ENCODE results near the gene OTUB1.
"Not testable (repeated sequence)": the region's sequence is repeated elsewhere in the genome, so short reads cannot be mapped to it uniquely, and the experiment has no call there.

Gene OTUB1

DNA sequence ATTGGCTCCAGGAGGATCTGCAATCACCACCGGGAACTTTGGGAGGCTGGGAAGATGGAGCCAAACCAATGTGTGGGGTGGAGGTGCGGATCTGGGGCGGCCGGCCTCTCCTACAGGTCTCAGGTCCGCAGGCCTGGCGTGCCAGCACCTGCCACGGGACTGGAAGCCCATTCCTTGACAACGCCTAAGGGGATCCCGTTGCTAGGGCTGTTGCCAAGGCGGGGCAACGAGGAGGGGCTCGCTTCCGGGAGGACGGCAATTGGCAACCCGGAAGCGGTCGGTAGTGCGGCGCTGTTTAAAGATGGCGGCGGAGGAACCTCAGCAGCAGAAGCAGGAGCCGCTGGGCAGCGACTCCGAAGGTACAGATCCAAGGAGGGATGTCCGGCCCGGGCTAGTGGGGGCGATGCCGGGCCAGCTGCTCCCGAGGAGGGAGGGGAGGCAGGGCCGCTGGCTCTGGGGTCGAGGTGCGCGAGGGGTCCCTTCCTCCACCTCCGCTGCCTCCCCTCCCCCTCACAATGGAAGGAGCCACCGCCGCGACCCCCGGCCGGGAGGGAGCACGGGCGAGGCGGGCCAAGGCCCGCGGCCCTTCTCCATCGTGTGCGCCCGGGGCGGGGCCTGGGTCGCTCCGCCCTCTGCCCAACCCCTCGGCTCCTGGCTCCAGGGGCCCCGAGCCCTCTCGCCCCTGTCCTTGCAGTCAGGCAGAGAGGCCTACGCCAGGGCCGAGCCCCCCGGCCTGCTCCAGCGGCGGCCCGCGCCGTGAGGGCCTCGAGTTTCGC is at the start of gene OTUB1:
Gene OTUB1 (plus strand): TSS at position 283 of the 776 bp plus-strand sequence. CDS start 19 bp downstream, at position 302.
- peak; percentile 63 for DNase-seq

DNA sequence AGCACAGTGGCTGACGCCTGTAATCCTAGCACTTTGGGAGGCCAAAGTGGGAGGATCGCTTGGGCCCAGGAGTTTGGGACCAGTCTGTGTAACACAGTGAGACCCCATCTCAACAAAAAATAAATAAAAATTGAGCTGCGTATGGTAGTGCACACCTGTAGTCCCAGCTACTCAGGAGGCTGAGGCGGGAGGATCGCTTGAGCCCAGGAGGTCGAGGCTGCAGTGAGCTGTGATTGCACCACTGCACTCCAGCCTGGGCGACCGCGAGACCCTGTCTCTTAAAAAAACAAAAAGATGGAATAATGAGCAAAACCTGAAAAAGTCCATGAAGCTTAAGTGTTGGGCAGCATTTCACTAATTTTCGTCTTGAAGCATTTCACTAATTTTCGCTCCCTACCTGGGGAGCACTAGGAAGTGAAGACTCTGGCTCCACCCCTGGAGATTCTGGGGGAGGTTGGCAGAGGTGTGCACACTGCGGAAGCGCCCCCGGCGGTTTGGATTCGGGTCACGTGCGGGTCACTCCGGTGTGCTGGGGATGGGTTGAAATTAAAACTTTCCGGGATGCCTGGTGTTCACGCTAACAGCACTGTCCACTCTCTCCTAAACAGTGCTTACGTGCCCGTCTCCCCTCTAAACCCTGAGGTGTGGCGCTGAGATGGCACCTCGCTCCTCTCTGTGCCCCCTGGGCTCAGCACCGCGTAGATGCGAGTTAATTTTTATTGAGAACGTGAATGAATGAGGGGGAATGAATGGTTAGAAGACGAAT is 48.3 kb upstream of the OTUB1 start:
- DNase-seq, result no peak

DNA sequence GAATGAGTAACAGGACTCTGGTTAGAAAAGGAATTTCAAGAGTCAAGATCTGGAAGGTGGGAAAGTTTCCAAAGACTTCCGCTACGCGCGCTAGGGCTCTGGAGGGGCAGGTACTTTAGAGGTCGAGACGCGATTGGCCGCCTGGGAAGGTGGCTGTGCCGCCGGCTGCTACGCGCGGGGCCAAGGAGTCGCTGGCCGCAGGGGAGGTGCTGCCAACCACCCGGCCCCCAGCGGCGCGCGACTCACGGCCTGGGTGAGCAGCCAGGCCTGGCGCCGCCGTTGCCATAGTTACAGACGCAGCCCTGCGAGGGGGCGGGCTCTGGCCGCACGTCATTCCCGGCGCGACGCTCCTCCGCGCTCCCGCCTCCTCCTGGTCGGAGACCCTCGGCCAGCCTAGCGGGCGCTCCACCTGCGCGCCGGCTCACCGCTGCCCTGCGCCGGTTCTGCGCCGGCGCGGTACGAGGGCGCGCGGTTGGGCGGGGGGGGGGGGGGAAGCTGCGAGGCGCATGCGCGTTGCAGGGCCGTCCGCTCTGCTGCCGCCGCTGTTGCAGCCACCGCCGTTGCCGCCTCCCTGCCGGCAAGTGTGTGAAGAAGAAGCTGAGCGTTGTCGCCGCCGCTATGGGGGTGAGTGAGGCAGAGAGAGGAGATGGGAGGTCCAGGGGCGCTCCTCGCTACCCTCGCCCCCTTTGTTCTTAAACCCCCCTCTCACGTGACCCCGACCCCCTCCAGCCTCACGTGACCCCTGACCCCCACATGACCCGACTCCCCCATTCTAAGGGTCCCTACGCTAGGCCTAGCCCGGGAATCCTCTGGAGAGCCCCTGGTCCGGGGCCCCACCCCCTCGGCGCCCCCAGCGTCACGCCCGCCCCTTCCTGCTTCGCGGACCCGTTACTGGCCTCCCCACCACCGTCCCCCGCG is 47.5 kb upstream of the OTUB1 start, which contains the start of gene NAA40:
Gene NAA40 (plus strand): TSS at position 524 of the 918 bp plus-strand sequence. CDS start 95 bp downstream, at position 619.
- peak; percentile 81 for DNase-seq

- no peak for DNase-seq
Measured at GRCh38 chr11:63939397-63939891, 46.8 kb upstream of the OTUB1 start.

- DNase-seq, result no peak
Measured at GRCh38 chr11:63940786-63941185, 45.5 kb upstream of the OTUB1 start.

DNA sequence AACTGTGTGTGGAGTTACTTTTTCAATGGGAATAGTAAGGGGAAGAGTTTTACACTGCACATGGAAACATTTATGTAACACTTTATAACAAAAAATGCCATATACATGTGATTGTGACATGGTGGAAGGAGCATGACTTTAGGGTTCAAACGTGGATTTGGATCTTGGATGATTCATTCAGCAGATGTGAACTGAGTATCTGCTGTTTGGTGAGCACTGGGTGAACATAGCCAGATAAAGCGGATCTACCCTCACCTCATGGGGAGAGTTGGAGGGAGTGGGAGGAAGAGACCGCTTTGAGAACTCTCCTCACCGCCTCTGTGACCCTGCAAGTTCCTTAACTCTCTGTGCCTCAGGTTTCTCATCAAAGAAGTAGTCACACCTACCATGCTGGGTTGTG is 44.3 kb upstream of the OTUB1 start:
- no peak for DNase-seq

- no peak for DNase-seq
Measured at GRCh38 chr11:63942803-63943202, 43.4 kb upstream of the OTUB1 start.

DNA sequence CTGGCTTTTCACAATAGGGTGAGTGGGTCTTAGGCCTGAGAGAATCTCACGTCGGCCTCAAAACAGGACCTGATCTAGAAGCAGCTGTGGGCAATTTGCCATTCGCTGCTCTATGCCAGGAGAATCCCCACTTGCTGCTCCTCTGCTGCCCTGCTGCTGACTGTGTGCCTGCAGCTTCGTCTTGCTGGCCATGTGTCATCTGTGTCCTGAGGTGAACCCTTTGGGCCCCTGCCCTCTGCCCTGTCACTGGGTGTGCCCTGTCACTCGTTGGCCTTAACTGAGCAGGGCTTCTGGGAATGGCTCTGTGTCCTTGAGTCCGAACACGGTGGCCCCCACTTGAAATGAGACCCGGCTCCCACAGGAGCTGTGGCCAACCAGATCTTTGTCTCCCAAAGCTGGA is 41.3 kb upstream of the OTUB1 start:
- DNase-seq, result no peak

DNA sequence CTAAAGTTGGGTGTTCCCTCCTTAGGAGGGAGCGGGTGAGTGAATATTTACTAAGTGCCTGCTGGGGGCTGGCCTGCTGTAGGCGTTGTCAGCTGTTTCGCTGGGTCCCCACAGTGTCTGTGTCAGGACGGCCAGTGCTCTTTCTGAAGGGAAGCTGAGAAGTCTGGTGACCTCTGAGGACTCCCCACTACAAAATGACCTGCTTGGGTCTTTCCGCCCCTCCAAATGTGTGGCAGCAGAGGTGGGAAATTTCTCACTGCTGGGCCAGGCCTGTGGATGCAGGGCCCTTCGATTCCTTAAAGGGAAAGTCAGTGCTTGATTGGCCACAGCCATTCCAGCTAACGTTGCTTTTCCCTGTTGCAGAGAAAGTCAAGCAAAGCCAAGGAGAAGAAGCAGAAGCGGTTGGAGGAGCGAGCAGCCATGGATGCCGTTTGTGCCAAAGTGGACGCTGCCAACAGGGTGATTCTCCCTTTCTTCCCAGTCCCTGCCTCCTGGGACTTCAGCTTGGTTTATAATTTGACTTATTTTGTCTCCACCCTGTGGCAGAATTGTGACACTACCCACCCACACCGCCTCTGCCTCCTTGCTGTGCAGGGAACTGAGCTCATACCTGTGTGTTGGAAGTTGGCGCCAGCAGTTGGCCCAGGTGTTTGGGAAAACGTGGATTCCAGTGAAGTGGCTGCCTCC is 40.6 kb upstream of the OTUB1 start:
- peak; percentile 54 for DNase-seq

DNA sequence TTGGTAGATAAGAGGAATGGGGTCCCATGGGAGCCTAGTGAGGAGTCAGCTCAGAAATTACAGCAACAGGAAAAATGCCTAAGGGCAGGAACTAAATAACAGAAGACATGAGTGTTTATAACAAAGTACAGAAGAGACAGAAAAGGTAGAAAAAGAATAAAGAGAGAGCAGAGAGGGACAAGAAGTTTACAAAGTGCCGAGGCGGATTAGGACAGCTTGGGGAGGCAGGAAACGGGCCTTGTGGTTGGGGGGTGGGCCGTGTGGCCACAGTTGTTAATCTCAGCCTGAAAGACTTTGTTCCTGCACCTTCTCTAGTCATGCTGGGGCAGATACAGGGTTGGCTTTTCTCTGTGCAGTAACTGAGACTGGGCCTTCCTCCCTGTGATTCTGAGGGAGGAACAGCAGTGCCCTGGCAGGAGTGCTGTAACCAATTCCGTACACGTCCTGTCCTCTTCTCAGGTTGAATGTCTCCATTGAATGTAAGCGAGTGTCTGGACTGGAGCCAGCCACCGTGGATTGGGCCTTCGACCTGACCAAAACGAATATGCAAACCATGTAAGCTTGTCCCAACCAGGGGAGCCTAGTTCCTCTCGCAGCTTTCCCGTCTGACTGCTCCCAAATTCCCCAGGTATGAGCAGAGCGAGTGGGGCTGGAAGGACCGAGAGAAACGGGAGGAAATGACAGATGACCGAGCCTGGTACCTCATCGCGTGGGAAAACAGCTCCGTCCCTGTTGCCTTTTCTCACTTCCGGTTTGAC is 34.3 kb upstream of the OTUB1 start:
- DNase-seq, result no peak

- DNase-seq, result no peak
Measured at GRCh38 chr11:63952570-63952969, 33.7 kb upstream of the OTUB1 start.

- no peak for DNase-seq
Measured at GRCh38 chr11:63958008-63958407, 28.2 kb upstream of the OTUB1 start.

GRCh38 chr11:63961608-63962412 is 24.4 kb upstream of the OTUB1 start:
- no peak for DNase-seq

DNA sequence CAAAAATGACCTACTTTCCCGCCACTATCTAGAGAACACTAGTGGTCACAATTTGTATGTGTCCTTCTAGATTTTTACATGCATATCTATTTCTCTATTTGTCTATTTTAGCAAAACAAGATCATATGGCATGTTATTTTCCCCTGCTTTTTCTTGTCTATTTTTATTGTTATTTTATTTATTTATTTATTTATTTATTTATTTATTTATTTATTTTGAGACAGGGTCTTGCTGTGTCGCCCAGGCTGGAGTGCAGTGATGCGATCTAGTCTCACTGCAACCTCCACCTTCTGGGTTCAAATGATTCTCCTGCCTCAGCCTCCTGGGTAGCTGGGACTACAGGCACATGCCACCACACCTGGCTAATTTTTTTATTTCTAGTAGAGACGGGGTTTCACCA is 22.3 kb upstream of the OTUB1 start:
- not testable (repeated sequence) for DNase-seq

DNA sequence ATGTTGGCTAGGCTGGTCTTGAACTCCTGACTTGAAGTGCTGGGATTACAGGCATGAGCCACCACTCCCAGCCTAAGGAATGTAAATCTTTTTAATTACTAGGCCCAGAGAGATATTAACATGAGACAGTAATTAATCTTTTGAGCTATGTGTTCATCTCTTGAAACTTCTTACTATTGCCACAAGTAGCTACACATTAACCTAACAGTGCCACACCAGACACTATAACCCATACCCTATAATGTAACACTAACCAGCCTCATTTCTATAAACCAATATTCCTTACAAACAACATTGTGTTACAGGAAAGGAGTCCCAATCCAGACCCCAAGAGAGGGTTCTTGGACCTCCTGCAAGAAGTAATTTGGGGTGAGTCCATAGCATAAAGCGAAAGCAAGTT is 19.8 kb upstream of the OTUB1 start:
- DNase-seq, result no peak

DNA sequence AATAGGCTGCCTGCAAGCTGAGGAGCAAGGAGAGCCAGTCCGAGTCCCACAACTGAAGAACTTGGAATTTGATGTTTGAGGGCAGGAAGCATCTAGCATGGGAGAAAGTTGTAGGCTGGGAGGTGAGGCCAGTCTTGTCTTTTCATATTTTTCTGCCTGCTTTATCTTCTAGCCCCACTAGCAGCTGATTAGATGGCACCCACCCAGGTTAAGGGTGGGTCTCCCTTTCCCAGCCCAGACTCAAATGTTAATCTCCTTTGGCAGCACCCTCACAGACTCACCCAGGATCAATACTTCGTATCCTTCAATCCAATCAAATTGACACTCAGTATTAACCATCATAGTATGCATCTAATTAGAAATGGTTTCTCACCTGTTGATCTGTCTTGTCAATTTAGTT is 16.8 kb upstream of the OTUB1 start:
- no peak for DNase-seq

DNA sequence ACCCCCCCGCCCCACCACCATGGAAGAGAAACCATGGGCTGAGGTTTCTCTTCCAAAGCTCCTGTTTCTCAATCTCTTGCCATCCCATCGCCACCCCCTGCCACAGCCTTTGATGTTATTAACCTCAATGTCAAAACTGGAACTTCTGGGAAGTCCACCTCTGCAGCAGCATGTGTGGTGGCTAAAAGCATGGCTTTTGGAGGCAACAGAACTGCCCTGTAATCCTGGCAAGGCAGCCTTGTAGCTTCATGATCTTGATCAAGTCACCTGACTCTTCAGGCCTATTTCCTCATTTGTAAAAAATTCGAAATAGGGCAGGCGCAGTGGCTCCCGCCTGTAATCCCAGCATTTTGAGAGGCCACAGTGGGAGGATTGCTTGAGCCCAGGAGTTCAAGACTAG is 15.3 kb upstream of the OTUB1 start:
- no peak for DNase-seq

- DNase-seq, result not testable (repeated sequence)
Measured at GRCh38 chr11:63973912-63974258, 12.4 kb upstream of the OTUB1 start.

DNA sequence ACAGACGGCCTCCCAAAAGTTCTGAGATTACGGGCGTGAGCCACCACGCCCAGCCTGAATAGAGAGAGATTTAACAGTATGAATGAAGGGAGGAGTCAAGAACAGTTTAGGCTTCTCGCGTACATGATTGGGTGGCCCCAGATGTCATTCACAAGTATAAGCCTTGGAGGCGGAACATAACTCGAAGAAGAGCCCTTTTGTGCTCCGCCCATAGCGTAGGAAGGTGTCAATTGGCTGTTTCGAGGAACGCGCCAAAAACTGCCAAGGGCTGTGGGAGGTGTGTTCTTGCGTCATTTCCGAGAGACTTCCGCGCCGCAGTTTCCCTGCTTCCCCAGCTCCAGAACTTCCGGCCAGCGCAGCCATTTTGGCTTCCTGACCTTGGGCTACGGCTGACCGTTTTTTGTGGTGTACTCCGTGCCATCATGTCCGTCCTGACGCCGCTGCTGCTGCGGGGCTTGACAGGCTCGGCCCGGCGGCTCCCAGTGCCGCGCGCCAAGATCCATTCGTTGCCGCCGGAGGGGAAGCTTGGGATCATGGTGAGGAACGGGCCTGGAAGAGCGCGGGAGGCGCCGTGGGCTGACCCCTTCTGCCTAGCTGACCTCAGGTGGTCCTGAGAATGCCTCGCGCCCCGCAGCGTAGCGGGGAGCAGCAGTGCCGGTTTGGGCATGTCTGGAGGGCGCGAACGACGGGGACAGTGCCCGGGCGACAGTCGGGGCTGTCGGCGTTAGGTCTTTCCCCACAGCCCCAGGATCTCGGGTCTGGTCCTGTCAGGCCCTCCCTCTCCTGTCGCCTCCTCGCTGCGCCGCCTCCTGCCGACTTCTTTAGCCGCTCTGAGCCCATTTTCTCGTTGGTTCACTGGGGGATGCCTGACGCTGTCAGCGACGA is 11.7 kb upstream of the OTUB1 start, which contains the start of gene COX8A:
Gene COX8A (plus strand): TSS at position 362 of the 885 bp plus-strand sequence. CDS start 61 bp downstream, at position 423.
- peak; percentile 99 for DNase-seq

Measured in NCI-H1694 treated with DMSO at 0.1 percent for 48 hours (cell line).